HG03045 (cell line): ENCODE measurements around the gene TMEM59L.

Experiments
- ATAC-seq: cut with Tn5 transposase; IDR thresholded peaks from one replicate; pipeline ENCODE4 v1.9.1; 2021; ENCODE audit warnings: mild to moderate bottlenecking, moderate library complexity; ENCODE audit not compliant: unreplicated experiment

Gene TMEM59L

GRCh38 chr19:18608102-18608804, 4.4 kb upstream of the TMEM59L start:
- ATAC-seq, result no peak

- ATAC-seq, result no peak
Measured at GRCh38 chr19:18608805-18609716, 3.6 kb upstream of the TMEM59L start.

GRCh38 chr19:18609717-18610051, 3.0 kb upstream of the TMEM59L start:
- ATAC-seq, result no peak

- ATAC-seq, result no peak
Measured at GRCh38 chr19:18610245-18610555, 2.5 kb upstream of the TMEM59L start.

GRCh38 chr19:18610556-18611326, 1.9 kb upstream of the TMEM59L start:
- no peak for ATAC-seq

- no peak for ATAC-seq
Measured at GRCh38 chr19:18611327-18612050, 1.2 kb upstream of the TMEM59L start.

GRCh38 chr19:18612051-18612771, 459 bp upstream of the TMEM59L start:
- ATAC-seq, result no peak

GRCh38 chr19:18613589-18614234, 1.0 kb downstream of the TMEM59L start:
- no peak for ATAC-seq

GRCh38 chr19:18616023-18616422, 3.4 kb downstream of the TMEM59L start:
- ATAC-seq, result no peak

GRCh38 chr19:18617562-18617961, 4.9 kb downstream of the TMEM59L start:
- no peak for ATAC-seq

GRCh38 chr19:18618236-18618635, 5.6 kb downstream of the TMEM59L start:
- ATAC-seq, result no peak

- no peak for ATAC-seq
Measured at GRCh38 chr19:18620311-18620710, 7.6 kb downstream of the TMEM59L start.

- no peak for ATAC-seq
Measured at GRCh38 chr19:18620902-18621301, 8.2 kb downstream of the TMEM59L start.

GRCh38 chr19:18626906-18627305, 14.2 kb downstream of the TMEM59L start:
- ATAC-seq, result no peak

- no peak for ATAC-seq
Measured at GRCh38 chr19:18629166-18630088, 16.8 kb downstream of the TMEM59L start.

- ATAC-seq, result no peak
Measured at GRCh38 chr19:18633321-18633720, 20.7 kb downstream of the TMEM59L start.

GRCh38 chr19:18634612-18635297, 22.1 kb downstream of the TMEM59L start:
- no peak for ATAC-seq

GRCh38 chr19:18635831-18636182, 23.1 kb downstream of the TMEM59L start:
- ATAC-seq, result no peak
